KMS-11 (cell line): ENCODE measurements around the gene RIT1.

Experiments used
- H2AFZ ChIP-seq: fragments of 200-600 bp; sonication (generic); 2 replicates; pipeline ENCODE4 v1.6.1; 2016; ENCODE audit warnings: antibody characterized with exemption, mixed run types, low read depth
- H3K27ac ChIP-seq: fragments of 200-600 bp; sonication (generic); 2 replicates; pipeline ENCODE4 v1.6.1; 2016; ENCODE audit warnings: mild to moderate bottlenecking, mixed run types
- H3K27me3 ChIP-seq: fragments of 200-600 bp; sonication (generic); 2 replicates; pipeline ENCODE4 v1.6.1; 2017; ENCODE audit warnings: mild to moderate bottlenecking, low read depth, mixed run types, moderate library complexity; ENCODE audit not compliant: insufficient read depth
- H3K36me3 ChIP-seq: fragments of 200-600 bp; sonication (generic); 2 replicates; pipeline ENCODE4 v1.6.1; 2017; ENCODE audit warnings: mild to moderate bottlenecking, mixed run types; ENCODE audit not compliant: insufficient read depth
- H3K4me1 ChIP-seq: fragments of 200-600 bp; sonication (generic); 2 replicates; pipeline ENCODE4 v1.6.1; 2016; ENCODE audit warnings: mild to moderate bottlenecking, low read depth, mixed run types; ENCODE audit not compliant: poor library complexity, severe bottlenecking
- H3K4me2 ChIP-seq: fragments of 200-600 bp; sonication (generic); 2 replicates; pipeline ENCODE4 v1.7.0; 2016; ENCODE audit warnings: mild to moderate bottlenecking, mixed run types
- H3K4me3 ChIP-seq: fragments of 200-600 bp; sonication (generic); IDR thresholded peaks from 2 replicates; pipeline ENCODE4 v1.6.1; 2017; ENCODE audit warnings: low read depth, low read length, mixed read lengths; ENCODE audit not compliant: insufficient read depth
- H3K79me2 ChIP-seq: fragments of 200-600 bp; sonication (generic); 2 replicates; pipeline ENCODE4 v1.6.1; 2016; ENCODE audit warnings: low read depth, mixed run types; ENCODE audit not compliant: insufficient read depth
- H3K9ac ChIP-seq: fragments of 200-600 bp; sonication (generic); 2 replicates; pipeline ENCODE4 v1.6.1; 2016; ENCODE audit warnings: mild to moderate bottlenecking, mixed run types
- H4K20me1 ChIP-seq: fragments of 200-600 bp; sonication (generic); 2 replicates; pipeline ENCODE4 v1.6.1; 2016; ENCODE audit warnings: mild to moderate bottlenecking, mixed run types; ENCODE audit not compliant: insufficient read depth
- TF ChIP-seq, protein P1 (sequence below): fragments of 200-600 bp; sonication (generic); conservative IDR thresholded peaks from 2 replicates; pipeline ENCODE4 v1.6.1; 2017; ENCODE audit warnings: low read depth, mild to moderate bottlenecking, antibody characterized with exemption, low read length, moderate library complexity, mixed read lengths

RIT1 gene

DNA sequence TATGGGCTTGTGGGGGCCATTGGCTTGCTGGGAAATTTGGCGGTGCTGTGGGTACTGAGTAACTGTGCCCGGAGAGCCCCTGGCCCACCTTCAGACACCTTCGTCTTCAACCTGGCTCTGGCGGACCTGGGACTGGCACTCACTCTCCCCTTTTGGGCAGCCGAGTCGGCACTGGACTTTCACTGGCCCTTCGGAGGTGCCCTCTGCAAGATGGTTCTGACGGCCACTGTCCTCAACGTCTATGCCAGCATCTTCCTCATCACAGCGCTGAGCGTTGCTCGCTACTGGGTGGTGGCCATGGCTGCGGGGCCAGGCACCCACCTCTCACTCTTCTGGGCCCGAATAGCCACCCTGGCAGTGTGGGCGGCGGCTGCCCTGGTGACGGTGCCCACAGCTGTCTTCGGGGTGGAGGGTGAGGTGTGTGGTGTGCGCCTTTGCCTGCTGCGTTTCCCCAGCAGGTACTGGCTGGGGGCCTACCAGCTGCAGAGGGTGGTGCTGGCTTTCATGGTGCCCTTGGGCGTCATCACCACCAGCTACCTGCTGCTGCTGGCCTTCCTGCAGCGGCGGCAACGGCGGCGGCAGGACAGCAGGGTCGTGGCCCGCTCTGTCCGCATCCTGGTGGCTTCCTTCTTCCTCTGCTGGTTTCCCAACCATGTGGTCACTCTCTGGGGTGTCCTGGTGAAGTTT, 30.8 kb upstream of the RIT1 start:
- TF ChIP-seq, protein P1, sequence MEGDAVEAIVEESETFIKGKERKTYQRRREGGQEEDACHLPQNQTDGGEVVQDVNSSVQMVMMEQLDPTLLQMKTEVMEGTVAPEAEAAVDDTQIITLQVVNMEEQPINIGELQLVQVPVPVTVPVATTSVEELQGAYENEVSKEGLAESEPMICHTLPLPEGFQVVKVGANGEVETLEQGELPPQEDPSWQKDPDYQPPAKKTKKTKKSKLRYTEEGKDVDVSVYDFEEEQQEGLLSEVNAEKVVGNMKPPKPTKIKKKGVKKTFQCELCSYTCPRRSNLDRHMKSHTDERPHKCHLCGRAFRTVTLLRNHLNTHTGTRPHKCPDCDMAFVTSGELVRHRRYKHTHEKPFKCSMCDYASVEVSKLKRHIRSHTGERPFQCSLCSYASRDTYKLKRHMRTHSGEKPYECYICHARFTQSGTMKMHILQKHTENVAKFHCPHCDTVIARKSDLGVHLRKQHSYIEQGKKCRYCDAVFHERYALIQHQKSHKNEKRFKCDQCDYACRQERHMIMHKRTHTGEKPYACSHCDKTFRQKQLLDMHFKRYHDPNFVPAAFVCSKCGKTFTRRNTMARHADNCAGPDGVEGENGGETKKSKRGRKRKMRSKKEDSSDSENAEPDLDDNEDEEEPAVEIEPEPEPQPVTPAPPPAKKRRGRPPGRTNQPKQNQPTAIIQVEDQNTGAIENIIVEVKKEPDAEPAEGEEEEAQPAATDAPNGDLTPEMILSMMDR: no peak
- peak overlapping the region; percentile 44 for H3K27ac ChIP-seq
- no peaks in the 10 kb centered on the region for H3K36me3 ChIP-seq
- no peaks in the 10 kb centered on the region for H4K20me1 ChIP-seq
- H2AFZ ChIP-seq: no peak overlapping the region
- peak overlapping the region; percentile 5 for H3K4me3 ChIP-seq
- peak overlapping the region; percentile 83 for H3K4me2 ChIP-seq
- peaks cover 5% of the 10 kb centered on the region; the same call in 1 of the 2 replicates for H3K79me2 ChIP-seq
- no peaks in the 10 kb centered on the region for H3K27me3 ChIP-seq
- H3K9ac ChIP-seq: no peak overlapping the region
- peaks cover 96% of the 10 kb centered on the region for H3K4me1 ChIP-seq

DNA sequence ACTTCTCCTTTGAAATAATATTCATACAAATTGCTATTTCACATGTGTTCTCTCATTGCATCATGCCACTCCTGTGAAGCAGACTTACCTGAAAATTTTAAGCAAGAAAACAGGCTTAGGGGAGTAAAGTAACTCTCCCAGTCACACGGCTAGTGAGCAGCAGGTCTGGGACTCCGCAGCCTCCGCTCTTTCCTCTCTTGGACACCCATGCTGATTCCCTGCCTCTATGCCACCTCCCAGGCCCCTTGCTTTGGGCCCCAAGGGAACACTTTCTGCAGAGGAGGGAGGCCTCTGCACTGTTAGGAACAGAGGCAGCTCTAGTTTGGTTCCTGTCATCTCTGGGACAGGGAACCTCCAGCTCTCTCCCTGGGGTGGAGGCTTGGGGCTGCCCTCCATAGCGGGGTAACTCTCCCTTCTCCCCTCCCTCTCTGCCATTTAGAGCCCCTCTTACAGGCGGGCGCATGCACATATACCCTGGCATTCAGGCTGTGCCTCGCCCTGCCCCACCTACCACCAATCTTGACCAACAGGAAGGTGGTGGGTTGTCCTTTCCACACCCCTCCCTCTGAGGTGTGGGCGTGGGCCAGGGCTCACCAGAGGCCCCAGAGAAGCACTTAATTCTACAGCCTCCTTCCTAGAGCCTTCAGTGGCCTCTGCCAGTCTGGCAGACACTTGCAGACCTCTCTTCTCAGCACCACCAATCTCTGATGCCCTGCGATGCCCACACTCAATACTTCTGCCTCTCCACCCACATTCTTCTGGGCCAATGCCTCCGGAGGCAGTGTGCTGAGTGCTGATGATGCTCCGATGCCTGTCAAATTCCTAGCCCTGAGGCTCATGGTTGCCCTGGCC, 30.1 kb upstream of the RIT1 start, which contains the start of gene RXFP4:
RXFP4 (plus strand) TSS at position 646 of the 852 bp plus-strand sequence; CDS start at position 718, 72 bp downstream.
- TF ChIP-seq, protein P1: no peak
- H3K4me2 ChIP-seq: peak within 1 kb of the TSS; percentile 83

DNA sequence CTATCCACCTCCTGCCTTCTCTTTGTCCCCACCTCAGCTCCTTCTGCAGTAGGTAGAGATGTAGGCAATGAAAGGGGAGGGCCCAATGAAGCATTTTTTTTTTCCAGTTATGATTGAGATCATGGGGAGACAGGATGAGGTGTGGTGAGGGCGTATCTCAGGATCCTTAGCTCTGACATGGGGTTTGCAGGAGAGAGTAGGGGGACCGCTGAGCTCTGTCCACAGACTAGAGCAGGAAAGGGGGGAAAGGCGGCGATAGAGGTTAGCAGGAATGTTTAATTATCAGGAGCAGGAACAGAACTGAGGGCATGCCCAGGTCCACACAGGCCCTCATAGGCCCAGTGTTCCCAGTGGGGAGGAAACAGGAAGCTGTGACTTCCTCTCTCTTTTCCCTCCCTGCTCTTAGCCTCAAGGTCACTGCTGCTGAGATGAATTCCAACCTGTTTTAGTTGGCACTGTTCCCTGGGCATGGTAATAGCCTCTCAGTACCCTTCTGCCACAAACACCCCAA, 29.4 kb upstream of the RIT1 start:
- H4K20me1 ChIP-seq: no peaks in the 10 kb centered on the region
- H3K4me1 ChIP-seq: peaks cover 81% of the 10 kb centered on the region
- H3K9ac ChIP-seq: peak overlapping the region; percentile 0; the same call in 1 of the 2 replicates
- no peaks in the 10 kb centered on the region for H3K27me3 ChIP-seq
- peak overlapping the region; percentile 44 for H3K27ac ChIP-seq
- H2AFZ ChIP-seq: no peak overlapping the region
- H3K4me3 ChIP-seq: peak overlapping the region; percentile 9
- H3K79me2 ChIP-seq: peaks cover 3% of the 10 kb centered on the region; the same call in 1 of the 2 replicates
- TF ChIP-seq, protein P1: no peak
- peak overlapping the region; percentile 83 for H3K4me2 ChIP-seq
- H3K36me3 ChIP-seq: no peaks in the 10 kb centered on the region

More for the DNA sequence above, 30.1 kb upstream of the RIT1 start, which contains the start of gene RXFP4:
- Histone ChIP-seq H4K20me1 (no peaks in the 10 kb centered on the region), H3K79me2 (peaks cover 5% of the 10 kb centered on the region; the same call in 1 of the 2 replicates), H3K27ac (peak within 1 kb of the TSS; percentile 44), H3K36me3 (no peaks in the 10 kb centered on the region), H3K4me1 (peaks cover 88% of the 10 kb centered on the region), H2AFZ (no peak within 1 kb of the TSS), H3K4me3 (peak within 1 kb of the TSS; percentile 9), H3K9ac (peak within 1 kb of the TSS; percentile 0; the same call in 1 of the 2 replicates), H3K27me3 (no peaks in the 10 kb centered on the region)

DNA sequence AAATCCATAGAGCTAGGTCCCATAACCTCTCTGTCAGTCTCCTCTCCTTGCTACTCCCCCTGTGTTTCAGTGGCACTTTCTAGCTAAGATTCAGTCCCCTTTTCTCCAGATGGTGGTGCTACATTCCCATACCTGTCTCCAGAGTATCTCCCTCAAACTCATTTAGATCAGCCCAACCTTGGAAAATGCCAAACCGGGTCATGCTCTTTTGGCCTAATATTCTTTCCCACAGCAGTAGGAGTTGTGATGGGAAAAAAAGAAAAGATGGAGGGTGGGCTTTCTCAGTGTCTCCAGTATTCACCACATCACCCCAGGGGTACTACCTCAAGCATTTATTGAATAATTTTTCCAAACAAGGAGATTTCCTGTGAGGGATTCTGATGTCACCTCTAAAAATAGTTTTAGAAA, 27.1 kb upstream of the RIT1 start:
- Histone ChIP-seq H3K27me3 (no peaks in the 10 kb centered on the region), H3K27ac (no peak overlapping the region), H4K20me1 (no peaks in the 10 kb centered on the region), H2AFZ (no peak overlapping the region), H3K79me2 (peaks cover 16% of the 10 kb centered on the region), H3K4me3 (no peak overlapping the region), H3K4me2 (0 out of 2 replicates have a peak overlapping the region, but pooled peaks have one; percentile 3), H3K9ac (no peak overlapping the region), H3K36me3 (no peaks in the 10 kb centered on the region; the same call in 1 of the 2 replicates), H3K4me1 (peaks cover 67% of the 10 kb centered on the region)
- TF ChIP-seq, protein P1: peak; percentile 96
